K562 (cell line): ENCODE measurements around the gene HSD11B2. TPM values are rescaled to one million over a fixed set of nuclear protein-coding genes. Genes with fewer than 3 reads are reported as not detected.

Experiments
- CGGBP1 ChIP-seq: fragments of 250-450 bp; sonication (Bioruptor Pico); IDR thresholded peaks from 2 replicates; pipeline ENCODE4 v1.9.0; 2021; ENCODE audit warnings: mild to moderate bottlenecking
- CREBBP ChIP-seq: IDR thresholded peaks from one replicate; pipeline ENCODE4 v1.6.1; 2012; ENCODE audit warnings: low read depth, mild to moderate bottlenecking, control low read depth, inconsistent platforms, low read length
- EGR1 ChIP-seq: fragments of 450-650 bp; conservative IDR thresholded peaks from 2 replicates; pipeline ENCODE4 v1.6.1; 2017; ENCODE audit warnings: mild to moderate bottlenecking
- FOXA3 ChIP-seq, 2 experiments: fragments of 450-650 bp in 1 of 2; sonication (generic) in 1 of 2; formaldehyde crosslinking; IDR thresholded peaks in 1 of 2; conservative IDR thresholded peaks in 1 of 2; 2 replicates each; pipeline versions ENCODE4 v1.4.0 to v1.8.0; 2020 to 2022; ENCODE audit warnings: mild to moderate bottlenecking in 2 of 2, missing genetic modification reagents in 1 of 2
- GTF2A2 ChIP-seq: IDR thresholded peaks from 2 replicates; pipeline ENCODE4 v1.6.1; 2016; ENCODE audit warnings: mild to moderate bottlenecking, missing genetic modification characterization, missing compliant biosample characterization
- HDAC2 ChIP-seq: fragments of 450-650 bp; IDR thresholded peaks from 2 replicates; pipeline ENCODE4 v1.6.1; 2016; ENCODE audit warnings: mild to moderate bottlenecking
- HMGN3 ChIP-seq: IDR thresholded peaks from 2 replicates; pipeline ENCODE4 v1.6.1; 2011; ENCODE audit warnings: borderline replicate concordance, low read depth, mild to moderate bottlenecking, mixed read lengths, low read length; ENCODE audit not compliant: insufficient read length; ENCODE audit errors: extremely low read depth
- RB1 ChIP-seq: fragments of 450-650 bp; IDR thresholded peaks from 2 replicates; pipeline ENCODE4 v1.6.1; 2017; ENCODE audit warnings: low read depth, mild to moderate bottlenecking
- SFPQ ChIP-seq: fragments of 200-400 bp; formaldehyde crosslinking; IDR thresholded peaks from 2 replicates; pipeline ENCODE4 v1.6.1; 2017; ENCODE audit warnings: mild to moderate bottlenecking, low read depth, low read length, moderate library complexity
- STAG1 ChIP-seq: sonication (generic); formaldehyde crosslinking; IDR thresholded peaks from 2 replicates; pipeline ENCODE4 v1.5.0; 2020; ENCODE audit warnings: missing genetic modification reagents, borderline replicate concordance
- TAF9B ChIP-seq: fragments of 450-650 bp; IDR thresholded peaks from 2 replicates; pipeline ENCODE4 v1.6.1; 2018; ENCODE audit warnings: mild to moderate bottlenecking; ENCODE audit not compliant: partially characterized antibody
- TRIM24 ChIP-seq, 2 experiments: fragments of 450-650 bp; IDR thresholded peaks; 2 replicates each; pipeline ENCODE4 v1.6.1; 2016
- ZBTB33 ChIP-seq: sonication (generic); formaldehyde crosslinking; IDR thresholded peaks from 2 replicates; pipeline ENCODE4 v1.8.1; 2023; ENCODE audit warnings: mild to moderate bottlenecking, missing genetic modification reagents
- ZMIZ1 ChIP-seq, 2 experiments: fragments of 150-350 bp in 1 of 2; IDR thresholded peaks; 2 replicates each; pipeline ENCODE4 v1.6.1; 2012 to 2016; ENCODE audit warnings: low read depth in 2 of 2, low read length in 2 of 2, mild to moderate bottlenecking in 1 of 2, moderate library complexity in 1 of 2
- ZNF324 ChIP-seq: fragments of 250-450 bp; sonication (Bioruptor Pico); IDR thresholded peaks from 2 replicates; pipeline ENCODE4 v1.4.0; 2020; ENCODE audit warnings: mild to moderate bottlenecking
- ZNF408 ChIP-seq: fragments of 250-450 bp; sonication (Bioruptor Pico); IDR thresholded peaks from 2 replicates; pipeline ENCODE4 v1.4.0; 2020; ENCODE audit warnings: low read depth, mild to moderate bottlenecking, moderate library complexity
- ZNF444 ChIP-seq: fragments of 250-450 bp; sonication (Bioruptor Pico); IDR thresholded peaks from 2 replicates; pipeline ENCODE4 v1.4.0; 2020; ENCODE audit warnings: mild to moderate bottlenecking, moderate library complexity
- ZNF584 ChIP-seq: fragments of 200-800 bp; sonication (Bioruptor generic); IDR thresholded peaks from 2 replicates; pipeline ENCODE4 v1.6.1; 2016; ENCODE audit warnings: low read depth, mild to moderate bottlenecking, missing genetic modification characterization, missing compliant biosample characterization
- ZNF695 ChIP-seq: fragments of 450-650 bp; formaldehyde crosslinking; IDR thresholded peaks from 2 replicates; pipeline ENCODE4 v1.4.0; 2020; ENCODE audit warnings: mild to moderate bottlenecking, moderate library complexity
- ZNF696 ChIP-seq: fragments of 250-450 bp; sonication (Bioruptor Pico); conservative IDR thresholded peaks from 2 replicates; pipeline ENCODE4 v1.4.0; 2020; ENCODE audit warnings: mild to moderate bottlenecking, moderate library complexity
- ZNF707 ChIP-seq: fragments of 250-450 bp; sonication (Bioruptor Pico); conservative IDR thresholded peaks from 2 replicates; pipeline ENCODE4 v1.8.0; 2022; ENCODE audit warnings: inconsistent platforms, mild to moderate bottlenecking, moderate library complexity
- ZNF778 ChIP-seq: fragments of 450-650 bp; formaldehyde crosslinking; IDR thresholded peaks from 2 replicates; pipeline ENCODE4 v1.4.0; 2020; ENCODE audit warnings: mild to moderate bottlenecking, moderate library complexity
- polyA plus RNA-seq, 8 experiments: library from polyadenylated mRNA; depleted of rRNA in 4 of 8; stranded (reverse) in 5 of 8; unstranded in 3 of 8; fragments of >200 nt; fragmentation: Nextera tagmentation in 2 of 8; fragmentation: Illumina TruSeq in 1 of 8; extraction: Ambion mirVana in 2 of 8; extraction: Trizol in 1 of 8; gene quantifications; 2 replicates each; pipeline versions ENCODE4 v1.2.1 to v1.2.3, GENCODE V29; 2011 to 2014; ENCODE audit warnings: inconsistent platforms in 1 of 8, missing spikeins in 1 of 8
- total RNA-seq, 7 experiments: library from RNA; depleted of rRNA in 6 of 7; stranded (reverse); fragments of >200 nt in 6 of 7; fragmentation: Illumina TruSeq in 2 of 7; extraction: Trizol in 2 of 7; gene quantifications; 2 replicates each; pipeline versions ENCODE4 v1.2.1 to v1.2.3, GENCODE V29; 2011 to 2021; ENCODE audit warnings: low replicate concordance in 1 of 7

The HSD11B2 gene
- total and polyA plus RNA-seq, 9 of the 15 experiments (the other 6 are each of a cell fraction or from before 2014, with no cell fraction given) = 0.08 to 2.0 (median 0.79) TPM

- TF ChIP-seq ZNF324 (no peak), FOXA3 (CRISPR knock-in tag; conservative IDR thresholded peaks at IDR 0.05 in 1 of 2, IDR thresholded peaks at IDR 0.05 in 1 of 2) (no peak), HMGN3 (peak; percentile 47), TRIM24 (IDR thresholded peaks at IDR 0.05) (no peak), ZNF584 (CRISPR knock-in tag) (no peak), ZBTB33 (CRISPR knock-in tag) (peak; percentile 24; the same call in 1 of the 2 replicates), SFPQ (no peak), CGGBP1 (CRISPR knock-in tag) (no peak), ZNF778 (CRISPR knock-in tag) (no peak), CREBBP (no peak), HDAC2 (no peak), GTF2A2 (tag) (no peak), STAG1 (CRISPR knock-in tag) (no peak), ZNF408 (CRISPR knock-in tag) (no peak), TAF9B (no peak), RB1 (peak; percentile 60; the same call in 1 of the 2 replicates), ZNF695 (CRISPR knock-in tag) (no peak), ZNF696 (CRISPR knock-in tag) (no peak), ZNF444 (CRISPR knock-in tag) (no peak), EGR1 (peak; percentile 25; the same call in 1 of the 2 replicates), ZNF707 (CRISPR knock-in tag) (no peak), ZMIZ1 (IDR thresholded peaks at IDR 0.05; ENCODE audit: low read depth in 2 of 2, low read length in 2 of 2) (no peak)
These were observed 31.6 kb upstream of the HSD11B2 start (continued) for GRCh38 chr16:67399218-67399733.
